ENCODE results near the gene PBRM1. TPM values are rescaled to one million over a fixed set of nuclear protein-coding genes. Genes with fewer than 3 reads are reported as not detected.

The PBRM1 gene
- polyA plus RNA-seq, 4 donors: 53.5 to 64.5 (median 56.1) TPM

- no peak for DNase-seq (ENCODE audit: low read depth in 4 of 4, low spot score in 2 of 4)
Observed at GRCh38 chr3:52671676-52672075, 14.0 kb downstream of the PBRM1 start.

- no peak for DNase-seq (ENCODE audit: low read depth in 4 of 4, low spot score in 2 of 4)
Observed at GRCh38 chr3:52670621-52671521, 14.8 kb downstream of the PBRM1 start.

DNA sequence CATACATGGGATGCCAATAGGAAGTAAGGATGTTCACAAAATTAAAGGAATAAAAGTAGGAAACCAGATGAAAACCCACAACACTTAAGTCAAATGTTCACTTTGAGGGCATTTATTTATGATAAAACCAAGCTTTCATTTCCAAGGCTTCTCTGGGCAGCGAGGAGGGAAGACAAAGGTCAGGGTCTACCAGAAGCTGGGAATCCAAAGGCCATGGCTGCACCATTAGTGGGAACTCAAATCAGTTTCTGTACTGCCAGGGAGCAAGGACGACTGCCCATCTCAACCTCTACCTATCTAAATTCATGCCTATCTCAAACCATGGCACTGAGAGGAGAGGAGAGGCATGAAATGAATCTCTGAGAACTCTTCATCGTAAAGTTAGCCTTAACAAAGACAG is 22.6 kb downstream of the PBRM1 start:
- no peak for DNase-seq (ENCODE audit: low read depth in 4 of 4, low spot score in 2 of 4)

DNA sequence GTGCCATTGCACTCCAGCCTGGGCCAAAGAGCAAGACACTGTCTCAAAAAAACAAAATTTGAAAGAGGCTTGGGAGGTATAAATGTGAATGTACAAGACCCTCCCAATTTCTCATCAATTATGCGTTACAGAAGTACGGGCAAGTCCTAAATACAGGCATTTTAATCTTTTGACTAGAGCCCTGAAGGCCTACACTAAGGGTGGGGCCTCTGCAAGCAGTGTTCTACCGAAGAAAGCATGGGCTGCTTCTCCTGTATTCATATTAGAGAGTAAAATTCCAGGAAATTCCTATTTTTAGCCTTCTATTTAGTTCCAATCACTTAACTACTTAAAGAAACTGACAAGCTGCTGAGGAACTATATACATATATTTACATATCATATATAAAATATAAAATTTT is 25.7 kb downstream of the PBRM1 start:
- no peak for DNase-seq (ENCODE audit: low read depth in 4 of 4, low spot score in 2 of 4)

DNA sequence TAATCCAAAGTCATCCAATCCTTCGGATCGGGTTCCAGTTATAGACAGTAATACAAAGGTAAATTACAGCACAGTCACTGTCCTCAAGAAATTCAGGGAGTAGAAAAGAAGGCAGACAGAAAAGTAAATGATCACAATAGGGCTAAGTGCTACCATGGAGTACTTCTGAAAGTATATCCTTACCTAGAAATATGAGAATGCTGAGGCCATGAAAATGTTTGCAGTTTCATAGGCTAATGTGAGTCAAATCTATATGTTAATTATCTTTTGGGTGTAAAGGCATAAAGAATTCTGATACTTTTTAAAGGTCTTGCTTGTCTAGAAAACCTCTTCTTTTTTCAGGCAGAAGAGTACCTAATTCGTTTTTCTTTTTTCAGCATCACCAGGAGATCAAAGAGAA is 29.8 kb downstream of the PBRM1 start:
- DNase-seq (ENCODE audit: low read depth in 4 of 4, low spot score in 2 of 4): no peak

- no peak for DNase-seq (ENCODE audit: low read depth in 4 of 4, low spot score in 2 of 4)
Observed at GRCh38 chr3:52651592-52651991, 34.1 kb downstream of the PBRM1 start.

DNA sequence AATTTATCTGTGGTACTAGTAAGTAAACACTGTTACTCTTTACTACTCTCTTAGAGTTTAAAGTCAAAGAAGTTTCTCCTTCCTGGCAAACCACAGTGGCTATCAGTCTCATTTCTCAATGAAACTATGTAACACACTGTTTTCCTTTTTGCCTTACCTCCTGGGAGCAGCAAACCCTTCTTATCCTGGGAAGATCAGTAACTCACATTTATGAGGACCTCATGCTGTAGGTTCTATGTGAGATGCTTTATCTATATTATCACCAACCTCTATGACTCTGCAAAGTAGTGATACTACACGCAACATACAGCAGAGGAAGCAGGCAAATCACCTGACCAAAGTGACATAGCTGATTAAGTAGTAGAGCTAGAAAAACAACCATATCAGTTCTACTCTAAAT is 35.3 kb downstream of the PBRM1 start:
- DNase-seq (ENCODE audit: low read depth in 4 of 4, low spot score in 2 of 4): no peak

GRCh38 chr3:52649461-52650210 is 36.1 kb downstream of the PBRM1 start:
- no peak for DNase-seq (ENCODE audit: low read depth in 4 of 4, low spot score in 2 of 4)

DNA sequence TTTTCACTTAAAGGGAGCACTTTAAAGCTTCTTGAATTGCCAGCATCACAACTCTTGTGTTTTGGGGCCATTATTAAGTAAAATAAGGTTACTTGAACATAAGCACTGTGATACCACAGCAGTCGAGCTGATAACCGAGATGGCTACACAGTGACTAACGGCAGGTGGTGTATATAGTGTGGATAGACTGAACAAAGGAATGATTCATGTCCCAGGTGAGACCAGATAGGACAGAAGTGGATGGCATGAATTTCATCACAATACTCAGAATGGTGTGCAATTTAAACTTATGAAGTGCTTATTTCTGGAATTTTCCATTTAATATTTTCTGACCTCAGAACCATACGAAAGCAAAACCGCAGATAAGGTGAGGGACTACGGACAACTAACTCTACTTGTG is 40.2 kb downstream of the PBRM1 start:
- no peak for DNase-seq (ENCODE audit: low read depth in 4 of 4, low spot score in 2 of 4)

- no peak for DNase-seq (ENCODE audit: low read depth in 4 of 4, low spot score in 2 of 4)
Observed at GRCh38 chr3:52636673-52637072, 49.0 kb downstream of the PBRM1 start.

DNA sequence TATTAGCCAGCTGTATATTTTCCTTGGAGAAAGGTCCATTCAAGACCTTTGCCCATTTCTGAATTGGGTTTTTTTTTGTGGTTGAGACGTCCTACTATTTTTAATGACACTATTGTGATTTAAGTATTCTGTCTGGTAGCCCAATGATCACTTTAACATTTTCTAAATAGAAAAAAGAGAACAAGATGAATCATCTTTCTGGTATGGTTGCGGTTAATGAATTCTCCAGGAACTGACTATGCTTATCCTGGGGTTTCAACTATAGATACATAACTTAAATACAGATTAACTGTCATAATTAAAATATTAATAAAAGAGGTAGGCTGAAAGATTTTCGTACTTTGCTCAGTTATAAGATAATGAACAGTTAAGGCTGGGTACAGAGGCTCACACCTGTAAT is 51.9 kb downstream of the PBRM1 start:
- DNase-seq (ENCODE audit: low read depth in 4 of 4, low spot score in 2 of 4): no peak

GRCh38 chr3:52625041-52625440 is 60.7 kb downstream of the PBRM1 start:
- DNase-seq (ENCODE audit: low read depth in 4 of 4, low spot score in 2 of 4): no peak

DNA sequence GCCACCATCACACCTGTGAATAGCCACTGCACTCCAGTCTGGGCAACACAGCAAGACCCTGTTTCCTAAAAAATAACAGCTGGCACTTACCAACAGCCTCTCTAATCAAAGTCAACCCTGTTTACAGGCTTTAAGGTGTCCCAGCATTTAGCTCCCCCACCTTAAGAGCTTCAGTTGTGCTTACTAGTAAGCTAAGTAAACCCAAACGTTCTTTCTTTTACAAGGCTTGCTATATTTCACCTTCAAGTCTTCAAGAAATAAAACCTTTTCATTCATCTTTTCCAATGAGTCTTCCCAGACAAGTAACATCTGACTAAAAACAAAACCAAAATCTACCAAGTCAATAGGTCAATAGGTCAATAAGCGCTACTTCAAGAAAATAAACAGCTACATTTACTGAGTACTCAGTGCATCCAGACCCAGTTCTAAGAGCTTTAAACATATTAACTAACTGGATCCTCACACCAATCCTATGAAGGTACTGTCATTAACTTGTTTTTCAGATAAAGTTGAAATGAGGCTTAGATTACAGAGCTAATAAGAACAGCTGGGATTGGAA is 62.4 kb downstream of the PBRM1 start:
- DNase-seq (ENCODE audit: low read depth in 4 of 4, low spot score in 2 of 4): no peak

DNA sequence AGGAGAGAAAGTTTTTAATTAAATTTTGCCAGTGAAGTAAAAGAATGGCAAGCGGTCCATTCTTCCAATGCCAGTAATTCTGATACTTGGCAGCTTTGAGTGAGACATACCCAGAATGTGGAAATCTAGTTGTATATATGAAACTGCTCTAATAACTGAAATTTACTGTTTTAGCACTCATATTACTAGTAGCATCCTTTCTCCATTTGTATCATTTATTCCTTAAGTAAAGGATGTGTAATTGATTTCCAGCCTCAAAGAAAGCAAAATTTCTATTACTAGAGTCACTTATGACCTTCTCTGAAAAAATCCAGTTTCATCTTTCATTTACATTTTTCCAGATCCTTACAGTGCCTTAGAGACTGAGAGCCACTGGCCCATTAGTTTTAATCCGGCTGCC is 65.1 kb downstream of the PBRM1 start:
- no peak for DNase-seq (ENCODE audit: low read depth in 4 of 4, low spot score in 2 of 4)

DNA sequence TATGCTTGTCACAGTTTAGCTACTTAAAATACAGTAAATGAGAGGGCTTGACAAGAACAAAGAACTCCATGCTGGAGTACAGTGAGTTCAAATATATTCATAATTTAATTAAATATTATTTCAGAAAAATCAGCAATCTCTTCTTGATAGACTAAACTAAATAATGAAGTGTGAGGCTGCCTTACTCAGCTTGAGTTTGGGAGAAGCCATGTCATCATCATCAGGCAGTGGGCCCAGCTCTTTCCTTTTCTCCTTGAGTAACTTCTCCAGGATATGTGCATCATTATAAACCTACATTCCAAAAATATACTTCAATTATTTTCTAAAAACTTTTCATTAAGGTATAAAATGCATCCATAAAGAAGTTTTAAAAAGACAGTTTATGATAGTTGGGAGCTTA is 70.5 kb downstream of the PBRM1 start:
- no peak for DNase-seq (ENCODE audit: low read depth in 4 of 4, low spot score in 2 of 4)

GRCh38 chr3:52614689-52615088 is 71.0 kb downstream of the PBRM1 start:
- no peak for DNase-seq (ENCODE audit: low read depth in 4 of 4, low spot score in 2 of 4)

DNA sequence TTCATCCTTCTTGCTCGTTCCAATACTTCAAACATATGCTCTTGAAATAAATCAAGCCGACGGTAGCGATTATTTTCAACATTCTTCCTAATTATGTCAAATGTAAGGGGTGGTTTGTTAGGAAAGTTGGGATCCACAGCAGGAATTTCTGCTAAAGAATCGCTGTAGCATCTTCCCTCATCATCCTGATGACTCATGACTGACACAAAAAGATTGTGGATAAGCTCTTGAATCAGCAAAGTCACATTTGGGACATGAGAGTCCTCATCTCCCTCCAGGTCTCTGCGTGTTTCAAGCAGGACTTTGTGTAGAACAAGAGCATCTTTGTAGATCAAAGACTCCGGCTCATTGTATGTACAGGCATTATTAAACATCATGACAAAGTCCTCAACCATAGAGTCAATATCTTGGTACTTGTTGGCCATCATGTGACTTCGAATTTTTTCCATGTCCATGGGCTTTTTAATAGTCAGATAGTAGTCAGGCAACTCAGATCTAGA is 76.3 kb downstream of the PBRM1 start:
- no peak for DNase-seq (ENCODE audit: low read depth in 4 of 4, low spot score in 2 of 4)

- DNase-seq (ENCODE audit: low read depth in 4 of 4, low spot score in 2 of 4): no peak
Observed at GRCh38 chr3:52608337-52608736, 77.4 kb downstream of the PBRM1 start.

DNA sequence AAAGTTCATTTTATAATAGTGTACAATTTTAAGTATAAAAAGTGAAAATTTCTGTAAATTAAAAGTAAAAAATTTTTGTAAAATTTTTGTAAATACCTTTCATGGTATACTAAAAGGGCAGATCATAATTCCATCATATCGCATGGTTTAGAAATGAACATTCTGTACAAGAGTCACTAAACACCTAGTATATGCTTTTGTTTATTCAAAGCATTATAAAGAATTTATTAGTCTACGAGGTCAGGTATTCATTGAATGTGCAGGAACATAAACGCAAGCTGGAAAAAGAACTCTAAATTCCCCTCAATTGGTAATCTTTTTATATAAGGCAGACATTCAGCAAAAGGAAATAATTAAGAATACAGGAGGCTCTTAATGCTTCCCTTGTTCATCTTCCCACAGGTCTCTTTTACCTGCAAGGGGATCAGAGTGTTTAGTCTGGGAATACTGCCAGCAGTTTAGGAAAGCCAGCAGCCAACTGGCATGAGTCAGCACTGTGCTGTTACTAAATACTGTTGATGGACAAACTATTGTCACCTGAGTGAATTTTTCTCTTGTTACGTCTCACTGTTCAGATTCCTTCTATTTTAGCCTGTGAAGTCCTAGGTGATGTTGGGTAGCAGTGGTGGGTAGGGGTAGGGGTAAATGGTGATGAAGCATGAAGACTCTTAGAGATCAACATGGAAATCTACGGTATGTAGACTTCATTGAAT is 79.2 kb downstream of the PBRM1 start:
- no peak for DNase-seq (ENCODE audit: low read depth in 4 of 4, low spot score in 2 of 4)

- DNase-seq (ENCODE audit: low read depth in 4 of 4, low spot score in 2 of 4): no peak
Observed at GRCh38 chr3:52600258-52600657, 85.5 kb downstream of the PBRM1 start.

Data from left renal cortex interstitium (tissue), 4 donors.